Measurements from ENCODE around the gene NUDC.
A peak's percentile ranks its signal among the peaks of the same experiment; 100 is the strongest.

NUDC gene

DNA sequence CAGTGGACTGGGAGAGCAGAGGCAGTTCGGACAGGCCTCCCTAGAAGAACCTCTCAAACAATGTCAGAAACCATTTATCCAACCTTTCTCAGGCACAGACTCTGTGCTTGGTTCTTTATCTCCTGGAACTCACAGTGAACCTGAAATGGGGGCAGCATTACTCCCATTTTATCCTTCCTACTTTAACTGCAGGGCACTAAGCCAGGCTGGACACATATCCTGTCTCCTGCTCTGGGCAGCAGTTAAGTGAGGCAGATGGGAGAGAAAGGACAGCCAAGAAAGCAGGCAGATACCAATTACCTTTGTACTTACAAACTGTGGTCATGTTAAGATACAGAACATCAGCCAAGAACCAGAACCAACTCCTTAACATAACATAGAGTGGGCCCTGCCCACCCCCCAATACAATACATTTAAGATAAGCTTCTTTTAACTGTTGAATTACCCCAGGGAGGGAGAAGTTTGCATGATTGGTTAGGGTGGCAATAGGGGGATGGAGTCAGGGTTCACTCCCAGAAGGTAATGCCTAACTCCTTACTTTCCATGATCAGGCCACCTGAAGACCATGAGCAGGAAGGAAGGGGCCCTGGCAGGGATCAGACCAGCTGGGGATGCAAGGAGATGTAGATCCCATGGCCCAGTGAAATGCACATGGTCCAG, 27.9 kb downstream of the NUDC start:
- ATAC-seq (replicated peaks) (no peak), DNase-seq (no peak)
- Mint-ChIP-seq H3K4me3 (no peak overlapping the region), H3K9me3 (no peaks in the 10 kb centered on the region), H3K4me1 (ENCODE audit: low read depth in 2 of 2) (no peaks in the 10 kb centered on the region), H3K36me3 (ENCODE audit: insufficient read depth) (peaks cover 18% of the 10 kb centered on the region), H3K27me3 (no peaks in the 10 kb centered on the region), H3K27ac (peak overlapping the region; percentile 50 to 81)

DNA sequence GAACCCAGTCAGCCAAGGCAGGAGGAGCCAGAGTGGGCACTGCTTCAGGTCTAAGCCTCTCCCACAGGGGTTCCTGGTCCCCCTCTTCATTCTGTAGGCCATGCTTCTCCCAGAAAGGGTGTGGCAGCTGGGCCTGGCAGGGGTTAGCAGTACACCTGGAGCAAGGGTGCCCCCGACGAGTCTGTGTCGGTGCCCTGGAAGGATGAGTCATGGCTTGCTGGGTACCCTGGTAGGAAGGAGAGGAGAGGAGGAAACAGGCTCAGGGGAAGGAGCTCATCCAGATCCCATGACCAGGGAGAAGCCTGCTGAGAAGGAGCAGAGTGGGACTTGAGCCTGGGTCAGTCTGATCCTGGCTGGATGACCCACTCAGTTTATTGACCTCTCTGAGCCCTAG, 28.4 kb downstream of the NUDC start:
- Mint-ChIP-seq H3K36me3 (ENCODE audit: insufficient read depth) (peaks cover 13% of the 10 kb centered on the region), H3K4me3 (no peak overlapping the region), H3K9me3 (no peaks in the 10 kb centered on the region), H3K4me1 (ENCODE audit: low read depth in 2 of 2) (no peaks in the 10 kb centered on the region), H3K27ac (peak overlapping the region; percentile 50 to 81), H3K27me3 (no peaks in the 10 kb centered on the region)
- DNase-seq (no peak), ATAC-seq (replicated peaks) (no peak)

DNA sequence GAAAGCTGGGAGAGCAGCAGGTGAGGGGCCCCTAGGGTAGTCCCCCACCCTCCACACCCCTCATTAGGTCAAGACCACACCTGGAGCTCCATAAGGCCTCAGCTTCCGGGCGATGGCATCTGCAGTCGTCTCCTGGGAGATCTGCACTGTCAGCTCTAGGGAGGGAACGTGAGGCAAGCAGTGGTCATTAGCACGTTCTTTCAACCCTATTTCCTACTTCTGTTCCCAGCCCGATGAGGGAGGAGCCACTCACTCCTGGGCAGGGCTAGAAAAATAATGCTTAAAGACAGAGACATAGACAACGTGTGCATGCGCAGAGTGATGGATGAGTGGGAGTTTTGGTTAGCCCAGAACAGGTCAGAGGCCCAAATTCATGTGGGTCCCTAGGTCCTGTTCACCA, 29.1 kb downstream of the NUDC start:
- Mint-ChIP-seq H3K36me3 (ENCODE audit: insufficient read depth) (peaks cover 10% of the 10 kb centered on the region), H3K27ac (no peak overlapping the region), H3K4me3 (no peak overlapping the region), H3K27me3 (peaks cover 0 to 4% of the 10 kb centered on the region in 2 donors), H3K9me3 (no peaks in the 10 kb centered on the region), H3K4me1 (ENCODE audit: low read depth in 2 of 2) (no peaks in the 10 kb centered on the region)
- DNase-seq (no peak), ATAC-seq (replicated peaks) (no peak)

DNA sequence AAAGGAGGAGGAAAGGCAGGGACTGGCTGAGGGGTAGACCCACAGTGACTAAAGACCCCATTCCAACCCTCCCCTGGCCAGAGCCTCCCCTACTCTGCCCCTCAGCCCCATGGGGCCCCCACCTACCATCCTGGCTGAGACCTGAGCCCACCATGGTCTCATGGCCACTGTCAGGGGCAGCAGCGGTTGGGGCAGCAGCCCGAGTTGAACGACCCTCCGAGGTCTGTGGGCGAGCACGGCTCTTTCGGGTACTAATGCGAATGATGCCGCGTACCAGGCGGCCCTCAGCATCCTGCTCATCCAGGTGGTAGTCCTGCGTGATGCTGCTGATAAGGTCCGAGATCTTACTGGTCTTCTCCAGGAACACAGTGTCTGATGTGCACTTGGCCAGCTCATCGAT, 29.7 kb downstream of the NUDC start:
- no peak overlapping the region for H3K4me3 Mint-ChIP-seq
- peaks cover 4% of the 10 kb centered on the region for H3K36me3 Mint-ChIP-seq (ENCODE audit: insufficient read depth)
- H3K9me3 Mint-ChIP-seq: no peaks in the 10 kb centered on the region
- peaks cover 0 to 8% of the 10 kb centered on the region in 2 donors for H3K27me3 Mint-ChIP-seq
- no peak for DNase-seq
- no peak overlapping the region for H3K27ac Mint-ChIP-seq
- H3K4me1 Mint-ChIP-seq (ENCODE audit: low read depth in 2 of 2): no peaks in the 10 kb centered on the region
- ATAC-seq (replicated peaks): no peak

DNA sequence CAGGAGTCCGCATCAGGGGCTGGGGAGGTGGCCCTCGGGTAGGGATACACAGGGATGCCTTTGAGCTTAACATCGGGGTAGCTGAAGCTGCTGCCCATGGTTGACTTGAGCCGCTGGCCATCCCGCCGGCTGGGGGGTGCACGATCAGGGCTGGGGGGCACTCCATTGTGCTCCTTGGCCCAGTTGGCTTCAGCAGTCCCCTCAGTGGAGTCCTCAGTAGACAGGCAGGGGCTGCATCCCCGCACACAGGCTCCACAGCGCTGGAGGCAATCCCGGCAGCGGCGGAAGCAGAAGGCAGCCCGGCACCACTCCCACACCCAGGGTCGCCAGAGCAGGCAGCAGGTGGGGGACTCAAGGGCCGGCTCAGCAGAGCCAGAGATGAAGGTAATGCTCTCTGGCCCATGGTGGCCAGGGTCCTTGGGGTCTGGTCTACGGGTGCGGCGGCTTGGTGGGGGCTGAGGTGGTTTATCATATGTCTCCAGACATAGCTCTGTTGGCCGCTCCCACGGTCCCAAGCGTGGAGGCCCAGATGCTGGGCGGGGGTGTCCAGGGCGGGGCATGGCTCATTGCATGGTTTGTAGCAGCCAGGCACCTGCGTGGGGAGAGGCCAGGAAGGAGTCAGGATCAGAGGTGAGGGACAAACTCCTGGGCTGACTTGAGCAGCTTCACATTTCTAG, 30.4 kb downstream of the NUDC start:
- Mint-ChIP-seq H3K36me3 (ENCODE audit: insufficient read depth) (no peaks in the 10 kb centered on the region), H3K9me3 (no peaks in the 10 kb centered on the region), H3K27me3 (peaks cover 0 to 9% of the 10 kb centered on the region in 2 donors), H3K4me3 (no peak overlapping the region), H3K27ac (no peak overlapping the region), H3K4me1 (ENCODE audit: low read depth in 2 of 2) (no peaks in the 10 kb centered on the region)
- no peak for DNase-seq
- ATAC-seq (replicated peaks): no peak

DNA sequence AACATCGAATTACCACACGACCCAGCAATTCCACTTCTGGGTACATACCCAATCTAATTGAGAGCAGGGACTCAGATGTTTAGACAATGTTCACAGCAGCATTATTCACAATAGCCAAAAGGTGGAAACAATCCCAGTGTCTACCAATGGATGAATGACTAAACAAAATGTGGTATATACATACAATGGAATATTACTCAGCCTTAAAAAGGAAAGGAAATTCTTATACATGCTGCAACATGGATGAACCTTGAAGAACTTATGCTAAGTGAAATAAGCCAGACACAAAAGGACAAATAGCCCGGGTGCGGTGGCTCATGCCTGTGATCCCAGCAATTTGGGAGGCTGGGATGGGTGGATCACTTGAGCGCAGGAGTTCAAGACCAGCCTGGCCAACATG, 31.8 kb downstream of the NUDC start:
- Mint-ChIP-seq H3K4me1 (ENCODE audit: low read depth in 2 of 2) (no peaks in the 10 kb centered on the region), H3K36me3 (ENCODE audit: insufficient read depth) (no peaks in the 10 kb centered on the region), H3K4me3 (no peak overlapping the region), H3K27ac (no peak overlapping the region), H3K27me3 (peaks cover under 1 to 18% of the 10 kb centered on the region in 2 donors), H3K9me3 (no peaks in the 10 kb centered on the region)
- DNase-seq (no peak), ATAC-seq (replicated peaks) (no peak)

DNA sequence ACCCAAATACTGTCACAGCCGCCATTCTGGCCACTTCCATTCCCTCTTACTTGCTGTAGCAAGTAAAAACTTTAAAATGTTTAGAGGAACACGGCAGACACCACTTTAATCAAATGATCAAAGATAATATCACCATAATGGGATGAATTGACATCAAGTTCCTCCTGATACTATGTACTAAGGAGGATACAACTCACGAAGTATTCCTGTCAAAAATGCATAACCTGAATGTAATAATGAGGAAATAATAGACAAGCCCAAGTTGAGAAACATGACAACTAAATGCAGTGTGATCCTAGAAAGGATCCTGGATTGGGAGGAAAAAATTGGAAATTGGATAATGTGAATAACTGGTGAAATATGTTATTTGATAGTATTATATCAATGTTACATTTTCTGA, 34.8 kb downstream of the NUDC start:
- H3K27me3 Mint-ChIP-seq: peaks cover 15 to 38% of the 10 kb centered on the region in 2 donors
- peaks cover 5 to 7% of the 10 kb centered on the region in 2 donors for H3K4me1 Mint-ChIP-seq (ENCODE audit: low read depth in 2 of 2)
- H3K27ac Mint-ChIP-seq: no peak overlapping the region
- ATAC-seq (replicated peaks) (no peak), DNase-seq (no peak)
- peaks cover 6% of the 10 kb centered on the region for H3K36me3 Mint-ChIP-seq (ENCODE audit: insufficient read depth)
- H3K4me3 Mint-ChIP-seq: no peak overlapping the region
- H3K9me3 Mint-ChIP-seq: no peaks in the 10 kb centered on the region

DNA sequence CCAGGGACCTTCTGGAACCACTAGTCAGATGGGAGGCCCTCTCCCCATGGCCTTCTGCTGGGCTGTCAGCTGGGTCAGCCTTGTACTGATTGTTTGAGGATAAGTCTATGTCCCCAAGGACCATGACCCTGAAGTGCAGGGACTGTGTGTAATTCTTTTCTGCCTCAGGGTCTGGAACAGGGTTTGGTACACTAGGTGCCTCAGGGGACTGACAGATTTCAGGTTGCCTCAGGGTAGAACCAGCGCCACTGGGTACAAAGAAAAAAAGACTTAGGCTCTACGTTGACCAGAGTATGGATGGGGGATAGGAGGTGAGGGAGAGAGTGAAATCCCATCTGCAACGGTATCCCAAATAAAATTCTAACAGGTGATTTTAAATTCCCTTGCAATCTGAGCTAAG, 35.8 kb downstream of the NUDC start:
- Mint-ChIP-seq H3K9me3 (no peaks in the 10 kb centered on the region), H3K4me3 (no peak overlapping the region), H3K4me1 (ENCODE audit: low read depth in 2 of 2) (peaks cover 5 to 7% of the 10 kb centered on the region in 2 donors), H3K27me3 (peaks cover 16 to 42% of the 10 kb centered on the region in 2 donors), H3K36me3 (ENCODE audit: insufficient read depth) (peaks cover 10% of the 10 kb centered on the region), H3K27ac (no peak overlapping the region)
- no peak for ATAC-seq (replicated peaks)
- no peak for DNase-seq

DNA sequence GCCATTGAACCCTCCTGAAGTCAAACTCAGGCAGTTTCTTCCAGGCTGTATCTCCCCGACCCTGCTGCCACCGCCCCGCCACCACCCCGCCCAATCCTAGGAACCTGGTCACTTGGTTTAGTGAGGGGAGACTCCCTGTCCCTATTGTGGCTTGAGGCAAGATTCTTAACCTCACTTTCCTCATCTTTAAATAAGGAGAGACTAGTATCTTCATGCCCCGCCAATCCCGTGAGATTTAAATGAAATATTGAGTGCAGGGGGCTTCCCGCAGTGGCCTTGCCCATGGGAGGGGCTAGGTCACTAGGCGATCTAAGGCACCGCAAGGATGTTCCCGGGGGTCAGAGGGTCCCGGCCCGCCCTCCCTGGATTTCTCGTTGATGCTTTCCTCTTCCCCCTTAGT, 37.7 kb downstream of the NUDC start:
- peaks cover 10% of the 10 kb centered on the region for H3K36me3 Mint-ChIP-seq (ENCODE audit: insufficient read depth)
- ATAC-seq (replicated peaks) (no peak), DNase-seq (no peak)
- peaks cover 31 to 57% of the 10 kb centered on the region in 2 donors for H3K27me3 Mint-ChIP-seq
- H3K9me3 Mint-ChIP-seq: no peaks in the 10 kb centered on the region
- H3K27ac Mint-ChIP-seq: no peak overlapping the region
- peak overlapping the region; percentile 75 to 83 for H3K4me3 Mint-ChIP-seq
- peaks cover 5 to 7% of the 10 kb centered on the region in 2 donors for H3K4me1 Mint-ChIP-seq (ENCODE audit: low read depth in 2 of 2)

DNA sequence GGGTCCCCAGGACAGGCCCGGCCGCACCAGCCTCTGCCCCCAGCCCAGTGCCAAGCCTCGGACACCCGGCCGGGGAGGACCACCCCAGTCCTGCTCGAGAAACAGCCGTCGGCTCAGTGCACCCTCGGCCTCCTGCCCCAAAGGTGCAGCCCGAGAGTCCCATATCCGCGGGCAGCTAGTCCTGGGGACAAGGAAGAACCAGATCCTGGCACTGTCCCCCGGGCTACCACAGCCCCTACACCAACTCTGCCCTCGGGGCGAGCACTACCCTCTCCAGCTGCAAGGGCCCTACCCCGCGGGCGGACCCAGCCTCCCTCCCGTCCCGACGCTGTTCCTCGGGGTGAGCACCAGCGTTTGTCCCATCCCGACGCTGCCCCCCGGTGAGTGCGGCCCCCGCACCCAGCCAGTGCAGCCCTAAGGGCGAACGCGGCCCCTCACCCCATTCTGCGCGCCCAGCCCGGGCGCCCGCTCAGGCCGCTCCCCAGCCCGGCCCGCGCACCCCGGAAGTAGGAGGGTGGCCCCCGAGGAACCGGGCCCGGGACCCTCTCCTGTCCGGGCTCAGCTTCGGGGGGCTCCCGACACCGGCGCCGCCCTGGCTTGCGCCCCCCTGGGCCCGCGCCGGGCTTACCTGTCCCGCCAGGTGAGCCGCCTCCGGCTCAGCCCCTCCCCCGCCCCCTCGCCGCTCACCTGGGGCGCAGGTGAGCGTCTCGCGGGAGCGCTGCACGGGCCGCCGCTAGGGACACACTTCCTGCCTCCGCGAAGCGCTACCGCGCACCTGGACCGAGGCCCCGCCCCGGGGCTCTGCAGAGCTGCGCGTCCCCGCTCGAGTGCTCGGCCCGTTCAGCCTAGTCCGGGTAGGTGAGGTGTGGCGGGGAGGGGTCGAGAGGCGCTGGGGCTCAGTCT, 38.4 kb downstream of the NUDC start, which contains the start of gene KDF1:
Gene KDF1, minus strand, starts transcription at position 747 of the 903 bp plus-strand sequence. CDS start 8,088 bp downstream, outside the sequence.
- Mint-ChIP-seq H3K36me3 (ENCODE audit: insufficient read depth) (peaks cover 10% of the 10 kb centered on the region), H3K27ac (peak within 1 kb of the TSS; percentile 27 to 32), H3K4me1 (ENCODE audit: low read depth in 2 of 2) (peaks cover 5 to 7% of the 10 kb centered on the region in 2 donors), H3K27me3 (peaks cover 38 to 64% of the 10 kb centered on the region in 2 donors), H3K4me3 (peak within 1 kb of the TSS; percentile 75 to 83), H3K9me3 (no peaks in the 10 kb centered on the region)
- ATAC-seq (replicated peaks) (peak; percentile 93), DNase-seq (peak; percentile 37 to 45 (median 40))

DNA sequence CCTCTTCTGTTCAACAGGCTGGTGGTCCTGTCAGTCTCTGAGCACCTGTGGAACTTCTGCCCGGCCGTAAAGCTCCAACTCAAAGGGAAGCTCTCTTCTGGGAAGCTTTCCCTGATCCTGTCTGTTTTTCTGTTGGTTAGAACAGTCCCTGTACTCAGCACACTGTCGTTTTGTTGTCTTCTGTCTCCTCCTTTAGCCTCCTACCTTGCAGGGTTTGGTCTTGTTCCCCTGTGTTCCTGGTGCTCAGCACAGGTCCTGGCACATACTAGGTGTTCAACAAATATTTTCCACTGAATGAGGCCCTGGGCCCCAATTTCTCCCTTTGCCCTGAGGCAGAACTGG, 39.1 kb downstream of the NUDC start:
- H3K4me1 Mint-ChIP-seq (ENCODE audit: low read depth in 2 of 2): peaks cover 5 to 7% of the 10 kb centered on the region in 2 donors
- H3K9me3 Mint-ChIP-seq: no peaks in the 10 kb centered on the region
- no peak for DNase-seq
- H3K27ac Mint-ChIP-seq: peak overlapping the region; percentile 27 to 32
- H3K4me3 Mint-ChIP-seq: peak overlapping the region; percentile 75 to 83
- H3K27me3 Mint-ChIP-seq: peaks cover 39 to 65% of the 10 kb centered on the region in 2 donors
- ATAC-seq (replicated peaks): peak; percentile 17
- peaks cover 10% of the 10 kb centered on the region for H3K36me3 Mint-ChIP-seq (ENCODE audit: insufficient read depth)

DNA sequence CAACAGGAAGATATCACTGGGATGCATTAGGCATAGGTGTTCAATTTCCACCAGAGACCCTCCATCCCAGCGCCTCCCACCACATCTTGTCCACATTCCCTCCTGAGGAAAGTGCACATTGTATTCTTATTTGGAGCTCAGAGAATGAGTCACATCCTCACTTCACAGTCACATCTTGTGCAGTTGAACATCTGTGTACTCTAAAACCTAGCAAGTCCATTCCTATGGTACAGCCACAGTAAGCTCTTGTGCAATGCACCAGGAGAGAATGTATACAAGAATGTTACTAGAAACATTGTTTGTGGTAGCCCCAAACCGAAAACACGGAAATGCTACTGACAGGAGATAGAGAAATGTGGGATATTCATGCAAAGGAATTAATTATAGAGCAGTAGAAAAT, 40.3 kb downstream of the NUDC start:
- H3K27me3 Mint-ChIP-seq: peaks cover 45 to 72% of the 10 kb centered on the region in 2 donors
- DNase-seq (no peak), ATAC-seq (replicated peaks) (no peak)
- peaks cover 10% of the 10 kb centered on the region for H3K36me3 Mint-ChIP-seq (ENCODE audit: insufficient read depth)
- H3K4me1 Mint-ChIP-seq (ENCODE audit: low read depth in 2 of 2): peaks cover 5 to 10% of the 10 kb centered on the region in 2 donors
- H3K4me3 Mint-ChIP-seq: no peak overlapping the region
- H3K27ac Mint-ChIP-seq: no peak overlapping the region
- H3K9me3 Mint-ChIP-seq: no peaks in the 10 kb centered on the region

DNA sequence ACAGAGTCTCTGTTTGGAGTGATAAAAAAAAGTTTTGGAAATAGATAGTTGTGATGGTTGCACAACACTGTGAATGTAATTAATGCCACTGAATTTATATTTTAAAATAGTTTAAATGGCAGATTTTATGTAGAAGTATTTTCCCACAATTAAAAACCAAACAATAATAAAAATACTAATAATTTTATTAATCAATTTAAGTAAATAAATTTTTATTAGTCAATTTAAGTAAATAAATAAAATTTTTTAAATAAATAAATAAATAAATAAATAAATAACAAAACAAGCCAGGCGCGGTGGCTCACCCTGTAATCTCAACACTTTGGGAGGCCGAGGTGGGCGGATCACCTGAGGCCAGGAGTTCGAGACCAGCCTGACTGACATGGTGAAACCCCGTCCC, 43.7 kb downstream of the NUDC start:
- no peak for ATAC-seq (replicated peaks)
- DNase-seq: no peak
- no peaks in the 10 kb centered on the region for H3K9me3 Mint-ChIP-seq
- H3K4me3 Mint-ChIP-seq: no peak overlapping the region
- H3K27me3 Mint-ChIP-seq: peaks cover 49 to 69% of the 10 kb centered on the region in 2 donors
- H3K4me1 Mint-ChIP-seq (ENCODE audit: low read depth in 2 of 2): peaks cover 5 to 10% of the 10 kb centered on the region in 2 donors
- no peak overlapping the region for H3K27ac Mint-ChIP-seq
- H3K36me3 Mint-ChIP-seq (ENCODE audit: insufficient read depth): peaks cover 10% of the 10 kb centered on the region
